HepG2 (cell line): ENCODE data around the gene CEACAM3.

Experiments
- FOSL2 ChIP-seq: sonication (generic); formaldehyde crosslinking; IDR thresholded peaks from 2 replicates; pipeline ENCODE4 v1.4.0; 2020; ENCODE audit warnings: missing genetic modification reagents
- GATAD2A ChIP-seq: IDR thresholded peaks from 2 replicates; pipeline ENCODE4 v1.6.1; 2016
- ZNF274 ChIP-seq: sonication (generic); formaldehyde crosslinking; IDR thresholded peaks from 2 replicates; pipeline ENCODE4 v1.5.1; 2020; ENCODE audit warnings: mild to moderate bottlenecking, missing genetic modification reagents
- ZNF33A ChIP-seq: sonication (generic); formaldehyde crosslinking; IDR thresholded peaks from 2 replicates; pipeline ENCODE4 v1.5.1; 2020; ENCODE audit warnings: missing genetic modification reagents, mild to moderate bottlenecking, moderate library complexity, borderline replicate concordance
- ZNF816 ChIP-seq: sonication (generic); formaldehyde crosslinking; IDR thresholded peaks from 2 replicates; pipeline ENCODE4 v1.8.0; 2022; ENCODE audit warnings: missing genetic modification reagents, mild to moderate bottlenecking, borderline replicate concordance
- TF ChIP-seq, protein P1 (sequence below): sonication (generic); formaldehyde crosslinking; IDR thresholded peaks from 2 replicates; pipeline ENCODE4 v1.4.0; 2020; ENCODE audit warnings: missing genetic modification reagents, mild to moderate bottlenecking, borderline replicate concordance
- TF ChIP-seq, protein P2 (sequence below): sonication (generic); formaldehyde crosslinking; IDR thresholded peaks from 2 replicates; pipeline ENCODE4 v1.4.0; 2020; ENCODE audit warnings: missing genetic modification reagents
- TF ChIP-seq, protein P3 (sequence below): sonication (generic); formaldehyde crosslinking; IDR thresholded peaks from 2 replicates; pipeline ENCODE4 v1.5.0; 2020; ENCODE audit warnings: missing genetic modification reagents, mild to moderate bottlenecking, borderline replicate concordance

DNA sequence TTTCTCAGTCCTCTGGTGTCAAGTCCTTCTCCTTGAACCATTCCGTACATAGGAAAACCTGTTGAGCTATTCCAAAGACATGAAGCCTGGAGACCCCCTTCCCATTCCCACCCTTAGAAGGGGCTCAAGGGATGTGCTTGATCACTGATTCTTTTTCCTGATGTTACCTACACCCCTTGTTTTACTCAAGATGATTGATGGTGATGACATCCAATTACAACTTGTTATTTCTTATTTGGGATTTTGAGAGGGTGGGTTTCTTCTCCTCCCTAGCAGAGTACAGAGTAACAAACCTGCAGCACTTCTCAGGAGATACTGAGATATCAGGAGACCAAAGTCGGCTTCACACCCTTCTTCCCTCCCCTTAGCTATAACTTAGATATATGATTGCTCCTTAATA lies 57.0 kb downstream of the CEACAM3 start:
- TF ChIP-seq ZNF33A (CRISPR knock-in tag) = no peak
- no peak for TF ChIP-seq ZNF816 (CRISPR knock-in tag)
- no peak for TF ChIP-seq FOSL2
- no peak for TF ChIP-seq GATAD2A (CRISPR knock-in tag)
- TF ChIP-seq, protein P1, sequence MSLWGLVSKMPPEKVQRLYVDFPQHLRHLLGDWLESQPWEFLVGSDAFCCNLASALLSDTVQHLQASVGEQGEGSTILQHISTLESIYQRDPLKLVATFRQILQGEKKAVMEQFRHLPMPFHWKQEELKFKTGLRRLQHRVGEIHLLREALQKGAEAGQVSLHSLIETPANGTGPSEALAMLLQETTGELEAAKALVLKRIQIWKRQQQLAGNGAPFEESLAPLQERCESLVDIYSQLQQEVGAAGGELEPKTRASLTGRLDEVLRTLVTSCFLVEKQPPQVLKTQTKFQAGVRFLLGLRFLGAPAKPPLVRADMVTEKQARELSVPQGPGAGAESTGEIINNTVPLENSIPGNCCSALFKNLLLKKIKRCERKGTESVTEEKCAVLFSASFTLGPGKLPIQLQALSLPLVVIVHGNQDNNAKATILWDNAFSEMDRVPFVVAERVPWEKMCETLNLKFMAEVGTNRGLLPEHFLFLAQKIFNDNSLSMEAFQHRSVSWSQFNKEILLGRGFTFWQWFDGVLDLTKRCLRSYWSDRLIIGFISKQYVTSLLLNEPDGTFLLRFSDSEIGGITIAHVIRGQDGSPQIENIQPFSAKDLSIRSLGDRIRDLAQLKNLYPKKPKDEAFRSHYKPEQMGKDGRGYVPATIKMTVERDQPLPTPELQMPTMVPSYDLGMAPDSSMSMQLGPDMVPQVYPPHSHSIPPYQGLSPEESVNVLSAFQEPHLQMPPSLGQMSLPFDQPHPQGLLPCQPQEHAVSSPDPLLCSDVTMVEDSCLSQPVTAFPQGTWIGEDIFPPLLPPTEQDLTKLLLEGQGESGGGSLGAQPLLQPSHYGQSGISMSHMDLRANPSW (CRISPR knock-in tag) = no peak
- TF ChIP-seq ZNF274 = no peak
- TF ChIP-seq, protein P2, sequence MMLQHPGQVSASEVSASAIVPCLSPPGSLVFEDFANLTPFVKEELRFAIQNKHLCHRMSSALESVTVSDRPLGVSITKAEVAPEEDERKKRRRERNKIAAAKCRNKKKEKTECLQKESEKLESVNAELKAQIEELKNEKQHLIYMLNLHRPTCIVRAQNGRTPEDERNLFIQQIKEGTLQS (CRISPR knock-in tag) = no peak
- TF ChIP-seq, protein P3, sequence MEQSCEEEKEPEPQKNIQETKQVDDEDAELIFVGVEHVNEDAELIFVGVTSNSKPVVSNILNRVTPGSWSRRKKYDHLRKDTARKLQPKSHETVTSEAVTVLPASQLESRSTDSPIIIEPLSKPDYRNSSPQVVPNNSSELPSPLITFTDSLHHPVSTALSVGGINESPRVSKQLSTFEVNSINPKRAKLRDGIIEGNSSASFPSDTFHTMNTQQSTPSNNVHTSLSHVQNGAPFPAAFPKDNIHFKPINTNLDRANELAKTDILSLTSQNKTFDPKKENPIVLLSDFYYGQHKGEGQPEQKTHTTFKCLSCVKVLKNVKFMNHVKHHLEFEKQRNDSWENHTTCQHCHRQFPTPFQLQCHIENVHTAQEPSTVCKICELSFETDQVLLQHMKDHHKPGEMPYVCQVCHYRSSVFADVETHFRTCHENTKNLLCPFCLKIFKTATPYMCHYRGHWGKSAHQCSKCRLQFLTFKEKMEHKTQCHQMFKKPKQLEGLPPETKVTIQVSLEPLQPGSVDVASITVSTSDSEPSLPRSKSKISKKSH (CRISPR knock-in tag) = no peak
